Central memory CD8-positive, alpha-beta T cell (primary cell): ENCODE measurements around the gene RIF1.

Source experiments
- ATAC-seq: fragments of 150-1000 bp; cut with Tn5 transposase; replicated peaks from 2 replicates; pipeline ENCODE4 v1.10.0; 2022; ENCODE audit warnings: mild to moderate bottlenecking, moderate FRiP score, moderate number of reproducible peaks; ENCODE audit not compliant: poor library complexity, severe bottlenecking; ENCODE audit errors: extremely low read depth
- DNase-seq, 2 donors: peaks; one replicate each; pipeline ENCODE4 v3.0.0; 2021; ENCODE audit warnings: low spot score in 2 of 2
- H3K27ac Mint-ChIP-seq: one replicate; pipeline ENCODE4 v1.8.0; 2022; ENCODE audit warnings: low read depth, mild to moderate bottlenecking, moderate library complexity, mixed read lengths
- H3K27me3 Mint-ChIP-seq: one replicate; pipeline ENCODE4 v1.8.0; 2022; ENCODE audit warnings: mixed read lengths
- H3K36me3 Mint-ChIP-seq: one replicate; pipeline ENCODE4 v1.8.0; 2022; ENCODE audit warnings: mild to moderate bottlenecking, moderate library complexity, mixed read lengths; ENCODE audit not compliant: insufficient read depth
- H3K4me1 Mint-ChIP-seq: one replicate; pipeline ENCODE4 v1.8.0; 2022; ENCODE audit warnings: mixed read lengths
- H3K4me3 Mint-ChIP-seq: one replicate; pipeline ENCODE4 v1.8.0; 2022; ENCODE audit warnings: mild to moderate bottlenecking, moderate library complexity, mixed read lengths
- H3K9me3 Mint-ChIP-seq: one replicate; pipeline ENCODE4 v1.8.0; 2022; ENCODE audit warnings: mixed read lengths

Gene RIF1

GRCh38 chr2:151409601-151410484 lies at the start of gene RIF1:
TSS of gene RIF1 (plus strand) at chr2:151409902. CDS start at chr2:151410424, 522 bp downstream.
- peak within 1 kb of the TSS; percentile 93 for H3K27ac Mint-ChIP-seq
- DNase-seq: peak; percentile 53 to 54
- peak within 1 kb of the TSS; percentile 90 for H3K4me3 Mint-ChIP-seq
- peaks cover 28% of the 10 kb centered on the region for H3K36me3 Mint-ChIP-seq
- H3K4me1 Mint-ChIP-seq: peaks cover 19% of the 10 kb centered on the region
- ATAC-seq: peak; percentile 84
- H3K9me3 Mint-ChIP-seq: no peaks in the 10 kb centered on the region
- peaks cover 11% of the 10 kb centered on the region for H3K27me3 Mint-ChIP-seq

- H3K27me3 Mint-ChIP-seq: peaks cover 10% of the 10 kb centered on the region
- no peaks in the 10 kb centered on the region for H3K4me1 Mint-ChIP-seq
- no peaks in the 10 kb centered on the region for H3K9me3 Mint-ChIP-seq
- DNase-seq (no peak), ATAC-seq (no peak)
- H3K36me3 Mint-ChIP-seq: no peaks in the 10 kb centered on the region
- no peak overlapping the region for H3K27ac Mint-ChIP-seq
- no peak overlapping the region for H3K4me3 Mint-ChIP-seq
Observed at GRCh38 chr2:151361674-151362370, 47.9 kb upstream of the RIF1 start.

GRCh38 chr2:151363709-151364108 lies 46.0 kb upstream of the RIF1 start:
- no peak overlapping the region for H3K4me3 Mint-ChIP-seq
- ATAC-seq (no peak), DNase-seq (no peak)
- H3K27me3 Mint-ChIP-seq: peaks cover 10% of the 10 kb centered on the region
- no peaks in the 10 kb centered on the region for H3K9me3 Mint-ChIP-seq
- H3K4me1 Mint-ChIP-seq: no peaks in the 10 kb centered on the region
- no peak overlapping the region for H3K27ac Mint-ChIP-seq
- no peaks in the 10 kb centered on the region for H3K36me3 Mint-ChIP-seq

- no peaks in the 10 kb centered on the region for H3K9me3 Mint-ChIP-seq
- H3K4me1 Mint-ChIP-seq: no peaks in the 10 kb centered on the region
- ATAC-seq (no peak), DNase-seq (no peak)
- peaks cover 7% of the 10 kb centered on the region for H3K27me3 Mint-ChIP-seq
- no peak overlapping the region for H3K4me3 Mint-ChIP-seq
- no peak overlapping the region for H3K27ac Mint-ChIP-seq
- no peaks in the 10 kb centered on the region for H3K36me3 Mint-ChIP-seq
Observed at GRCh38 chr2:151367571-151367970, 42.1 kb upstream of the RIF1 start.

GRCh38 chr2:151374436-151374835 lies 35.3 kb upstream of the RIF1 start:
- H3K27me3 Mint-ChIP-seq: no peaks in the 10 kb centered on the region
- DNase-seq: no peak
- ATAC-seq: no peak
- no peaks in the 10 kb centered on the region for H3K9me3 Mint-ChIP-seq
- no peak overlapping the region for H3K27ac Mint-ChIP-seq
- no peak overlapping the region for H3K4me3 Mint-ChIP-seq
- H3K4me1 Mint-ChIP-seq: no peaks in the 10 kb centered on the region
- no peaks in the 10 kb centered on the region for H3K36me3 Mint-ChIP-seq

- H3K4me3 Mint-ChIP-seq: no peak overlapping the region
Observed at GRCh38 chr2:151379169-151379568, 30.5 kb upstream of the RIF1 start.

GRCh38 chr2:151380580-151381235 lies 29.0 kb upstream of the RIF1 start:
- H3K9me3 Mint-ChIP-seq: no peaks in the 10 kb centered on the region
- H3K36me3 Mint-ChIP-seq: no peaks in the 10 kb centered on the region
- H3K4me1 Mint-ChIP-seq: no peaks in the 10 kb centered on the region
- ATAC-seq: no peak
- no peak overlapping the region for H3K4me3 Mint-ChIP-seq
- H3K27me3 Mint-ChIP-seq: no peaks in the 10 kb centered on the region
- DNase-seq: no peak
- no peak overlapping the region for H3K27ac Mint-ChIP-seq

More at GRCh38 chr2:151379169-151379568, 30.5 kb upstream of the RIF1 start:
- no peak for ATAC-seq
- Mint-ChIP-seq H3K27me3 (no peaks in the 10 kb centered on the region), H3K36me3 (no peaks in the 10 kb centered on the region), H3K27ac (no peak overlapping the region), H3K9me3 (no peaks in the 10 kb centered on the region), H3K4me1 (no peaks in the 10 kb centered on the region)
- no peak for DNase-seq

GRCh38 chr2:151381266-151381665 lies 28.4 kb upstream of the RIF1 start:
- no peak for ATAC-seq
- DNase-seq: no peak

GRCh38 chr2:151388011-151388410 lies 21.7 kb upstream of the RIF1 start:
- peaks cover 27% of the 10 kb centered on the region for H3K27me3 Mint-ChIP-seq
- H3K9me3 Mint-ChIP-seq: no peaks in the 10 kb centered on the region
- no peaks in the 10 kb centered on the region for H3K4me1 Mint-ChIP-seq
- ATAC-seq (no peak), DNase-seq (no peak)
- no peaks in the 10 kb centered on the region for H3K36me3 Mint-ChIP-seq
- H3K4me3 Mint-ChIP-seq: no peak overlapping the region
- H3K27ac Mint-ChIP-seq: no peak overlapping the region

More at GRCh38 chr2:151381266-151381665, 28.4 kb upstream of the RIF1 start:
- Mint-ChIP-seq H3K27ac (no peak overlapping the region), H3K36me3 (no peaks in the 10 kb centered on the region), H3K4me3 (no peak overlapping the region), H3K9me3 (no peaks in the 10 kb centered on the region), H3K4me1 (no peaks in the 10 kb centered on the region), H3K27me3 (no peaks in the 10 kb centered on the region)

- Mint-ChIP-seq H3K27me3 (peaks cover 27% of the 10 kb centered on the region), H3K4me1 (no peaks in the 10 kb centered on the region), H3K9me3 (no peaks in the 10 kb centered on the region), H3K27ac (no peak overlapping the region), H3K4me3 (no peak overlapping the region), H3K36me3 (no peaks in the 10 kb centered on the region)
- no peak for ATAC-seq
- DNase-seq: no peak
Observed at GRCh38 chr2:151391436-151391835, 18.3 kb upstream of the RIF1 start.

GRCh38 chr2:151394509-151394908 lies 15.2 kb upstream of the RIF1 start:
- H3K27ac Mint-ChIP-seq: no peak overlapping the region
- H3K4me1 Mint-ChIP-seq: no peaks in the 10 kb centered on the region
- H3K27me3 Mint-ChIP-seq: peaks cover 27% of the 10 kb centered on the region
- DNase-seq (no peak), ATAC-seq (no peak)
- H3K4me3 Mint-ChIP-seq: no peak overlapping the region
- no peaks in the 10 kb centered on the region for H3K36me3 Mint-ChIP-seq
- no peaks in the 10 kb centered on the region for H3K9me3 Mint-ChIP-seq

GRCh38 chr2:151395509-151396374 lies 14.0 kb upstream of the RIF1 start:
- Mint-ChIP-seq H3K9me3 (no peaks in the 10 kb centered on the region), H3K4me3 (no peak overlapping the region)

More at GRCh38 chr2:151395509-151396374, 14.0 kb upstream of the RIF1 start:
- ATAC-seq: no peak
- no peaks in the 10 kb centered on the region for H3K4me1 Mint-ChIP-seq
- peaks cover 21% of the 10 kb centered on the region for H3K27me3 Mint-ChIP-seq
- H3K27ac Mint-ChIP-seq: no peak overlapping the region
- H3K36me3 Mint-ChIP-seq: no peaks in the 10 kb centered on the region
- DNase-seq: no peak
